NCI-H524 treated with DMSO at 0.1 percent for 48 hours (cell line): ENCODE measurements around the gene TAOK1.

Experiments used
- DNase-seq: peaks from one replicate; lab custom pipeline; 2025; lab: John Stamatoyannopoulos, UW

The TAOK1 gene

DNA sequence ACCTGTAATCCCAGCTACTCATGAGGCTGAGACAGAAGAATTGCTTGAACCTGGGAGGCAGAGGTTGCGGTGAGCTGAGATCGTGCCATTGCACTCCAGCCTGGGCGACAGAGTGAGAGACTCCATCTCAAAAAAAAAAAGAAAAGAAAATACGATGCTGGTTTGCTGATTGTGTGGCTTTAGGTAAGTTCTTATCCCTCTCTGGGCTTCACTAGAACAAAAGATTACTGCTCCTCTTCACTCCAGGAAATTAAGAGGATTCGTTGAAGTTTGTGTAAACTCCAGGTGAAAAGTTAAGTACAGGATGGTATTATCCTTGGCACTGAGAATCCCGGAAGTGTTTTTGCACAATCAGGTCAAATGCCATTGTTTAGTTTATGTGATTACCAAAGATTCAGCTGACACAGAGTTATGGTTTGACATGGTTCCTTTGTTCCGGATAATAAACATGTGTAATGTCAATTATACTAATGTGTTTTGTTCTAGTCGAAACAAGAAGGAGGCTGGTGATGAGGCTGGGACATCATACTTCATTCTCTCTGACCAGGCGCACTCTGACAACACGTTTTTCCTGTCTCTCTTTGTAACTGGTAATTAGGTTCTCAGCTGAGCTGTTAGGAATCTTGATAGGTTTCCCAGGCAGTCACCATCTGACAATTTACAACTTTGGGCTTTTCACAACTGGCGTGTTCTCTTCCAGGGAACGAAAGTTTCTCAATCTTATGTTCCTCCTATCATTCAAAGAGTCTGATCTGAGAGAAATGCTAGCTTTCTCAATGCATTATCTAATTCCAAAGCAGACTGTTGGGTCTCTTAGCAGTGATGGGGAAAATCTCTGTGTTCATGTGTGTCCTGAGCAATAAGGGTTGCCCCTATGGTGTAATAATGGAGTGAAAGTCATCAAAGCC, 10.8 kb upstream of the TAOK1 start:
- no peak for DNase-seq

- no peak for DNase-seq
These were observed 6.5 kb upstream of the TAOK1 start for GRCh38 chr17:29383686-29384085.

- no peak for DNase-seq
These were observed 5.3 kb upstream of the TAOK1 start for GRCh38 chr17:29384901-29385300.

GRCh38 chr17:29386760-29387159, 3.4 kb upstream of the TAOK1 start:
- no peak for DNase-seq

DNA sequence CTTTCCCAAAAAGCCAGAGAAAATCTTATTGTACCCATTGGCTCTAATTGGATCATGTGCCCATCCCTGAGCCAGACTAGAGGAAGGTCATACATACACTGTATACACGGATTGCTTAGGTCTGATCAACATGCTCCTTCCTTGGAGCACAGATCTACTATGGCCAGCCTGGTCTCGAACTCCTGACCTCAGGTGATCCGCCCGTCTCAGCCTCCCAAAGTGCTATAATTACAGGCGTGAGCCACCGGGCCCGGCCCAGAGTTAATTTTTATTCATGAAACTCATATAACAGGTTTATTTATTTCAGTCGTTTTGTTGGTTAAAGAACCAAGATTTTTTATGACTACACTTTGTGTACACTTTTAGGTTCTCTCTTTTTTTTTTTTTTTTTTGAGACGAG, 1.2 kb upstream of the TAOK1 start:
- no peak for DNase-seq

- no peak for DNase-seq
These were observed 878 bp downstream of the TAOK1 start for GRCh38 chr17:29390851-29391631.

- no peak for DNase-seq
These were observed 3.3 kb downstream of the TAOK1 start for GRCh38 chr17:29393436-29393835.

- DNase-seq = no peak
These were observed 4.6 kb downstream of the TAOK1 start for GRCh38 chr17:29394761-29395160.

GRCh38 chr17:29396066-29396465, 5.9 kb downstream of the TAOK1 start:
- no peak for DNase-seq

- no peak for DNase-seq
These were observed 9.5 kb downstream of the TAOK1 start for GRCh38 chr17:29399634-29400033.

DNA sequence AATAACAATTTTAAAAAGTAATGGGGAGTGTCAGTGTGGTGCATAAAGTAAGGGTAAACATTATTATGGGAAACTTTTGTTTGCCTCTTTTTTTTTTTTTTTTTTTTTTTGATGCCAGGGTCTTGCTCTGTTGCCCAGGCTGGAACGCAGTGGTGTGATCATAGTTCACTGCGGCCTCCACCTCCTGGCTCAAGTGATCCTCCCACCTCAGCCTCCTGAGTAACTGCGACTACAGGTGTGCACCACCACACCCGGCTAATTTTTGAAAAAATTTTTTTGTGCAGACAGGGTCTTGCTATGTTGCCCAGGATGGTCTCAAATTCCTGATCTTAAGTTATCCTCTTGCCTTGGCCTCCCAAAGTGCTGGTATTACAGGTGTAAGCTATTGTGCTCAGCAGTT, 10.7 kb downstream of the TAOK1 start:
- no peak for DNase-seq

- no peak for DNase-seq
These were observed 11.1 kb downstream of the TAOK1 start for GRCh38 chr17:29401258-29401657.

GRCh38 chr17:29407856-29408255, 17.7 kb downstream of the TAOK1 start:
- DNase-seq = no peak

DNA sequence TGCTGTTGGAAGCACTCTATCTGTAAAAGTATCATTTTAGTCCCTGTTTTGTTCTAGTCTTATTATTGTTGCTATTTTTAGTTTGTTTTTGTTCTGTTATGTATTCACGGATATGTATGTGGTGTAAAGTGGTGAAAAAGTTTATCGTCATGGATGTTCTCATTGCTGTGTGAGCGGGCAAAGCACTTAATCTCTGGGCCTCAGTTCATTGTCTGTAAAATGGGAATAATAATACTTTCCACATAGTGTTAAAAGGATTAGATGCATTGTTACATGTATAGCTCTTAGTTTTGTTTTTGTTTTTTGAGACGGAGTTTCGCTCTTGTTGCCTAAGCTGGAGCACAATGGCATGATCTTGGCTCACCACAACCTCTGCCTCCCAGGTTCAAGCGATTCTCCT, 19.8 kb downstream of the TAOK1 start:
- no peak for DNase-seq

- no peak for DNase-seq
These were observed 22.8 kb downstream of the TAOK1 start for GRCh38 chr17:29412780-29413565.

DNA sequence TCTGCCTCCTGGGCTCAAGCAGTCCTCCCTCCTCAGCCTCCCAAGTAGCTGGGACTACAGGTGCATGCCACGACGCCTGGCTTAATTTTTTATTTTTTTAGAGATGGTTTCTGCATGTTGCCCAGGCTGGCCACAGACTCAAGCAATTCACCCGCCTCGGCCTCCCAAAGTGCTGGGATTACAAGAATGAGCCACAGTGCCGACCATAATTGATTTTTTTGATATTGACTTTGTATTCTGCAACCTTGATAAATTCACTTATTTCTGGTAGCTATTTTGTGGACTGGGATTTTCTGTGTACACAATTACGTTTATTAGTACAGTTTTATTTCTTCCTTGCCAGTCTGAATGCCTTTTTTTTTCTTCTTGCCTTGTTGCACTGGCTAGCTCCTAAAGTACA, 30.0 kb downstream of the TAOK1 start:
- DNase-seq = no peak

- DNase-seq = no peak
These were observed 40.1 kb downstream of the TAOK1 start for GRCh38 chr17:29430275-29430674.

GRCh38 chr17:29433541-29433940, 43.4 kb downstream of the TAOK1 start:
- no peak for DNase-seq

GRCh38 chr17:29434550-29434949, 44.4 kb downstream of the TAOK1 start:
- DNase-seq = no peak

GRCh38 chr17:29442451-29442850, 52.3 kb downstream of the TAOK1 start:
- no peak for DNase-seq

GRCh38 chr17:29443041-29443739, 53.0 kb downstream of the TAOK1 start:
- no peak for DNase-seq

DNA sequence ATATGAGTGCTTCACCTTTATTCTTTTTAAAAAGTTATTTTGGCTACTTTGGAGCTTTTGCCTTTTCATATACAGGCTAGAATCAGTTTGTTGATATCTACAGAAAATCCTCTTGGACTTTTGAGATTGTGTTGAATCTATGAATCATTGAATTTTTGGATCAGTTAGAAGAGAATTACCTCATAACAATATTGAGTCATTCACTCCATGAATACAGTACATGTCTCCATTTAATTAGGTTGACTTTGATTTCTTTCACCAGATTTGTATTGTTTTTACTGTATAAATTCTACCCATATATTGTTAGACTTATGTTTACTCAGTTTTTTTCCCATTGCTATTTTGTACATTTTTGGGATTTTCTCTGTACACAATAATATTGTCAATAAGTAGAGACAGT, 54.4 kb downstream of the TAOK1 start:
- no peak for DNase-seq
